ENCODE measurements around the gene IQGAP2.

- TF ChIP-seq CTCF (IDR thresholded peaks at IDR 0.05) (no peak), POLR2A (IDR thresholded peaks at IDR 0.05) (no peak)
These were observed 246.1 kb downstream of the IQGAP2 start for GRCh38 chr5:76649140-76649539.
